GM21723 (cell line): ENCODE results near the gene WNK2.

Source experiments
- ATAC-seq: cut with Tn5 transposase; IDR thresholded peaks from one replicate; pipeline ENCODE4 v1.9.1; 2021; ENCODE audit warnings: mild to moderate bottlenecking, moderate library complexity; ENCODE audit not compliant: unreplicated experiment

WNK2 gene

DNA sequence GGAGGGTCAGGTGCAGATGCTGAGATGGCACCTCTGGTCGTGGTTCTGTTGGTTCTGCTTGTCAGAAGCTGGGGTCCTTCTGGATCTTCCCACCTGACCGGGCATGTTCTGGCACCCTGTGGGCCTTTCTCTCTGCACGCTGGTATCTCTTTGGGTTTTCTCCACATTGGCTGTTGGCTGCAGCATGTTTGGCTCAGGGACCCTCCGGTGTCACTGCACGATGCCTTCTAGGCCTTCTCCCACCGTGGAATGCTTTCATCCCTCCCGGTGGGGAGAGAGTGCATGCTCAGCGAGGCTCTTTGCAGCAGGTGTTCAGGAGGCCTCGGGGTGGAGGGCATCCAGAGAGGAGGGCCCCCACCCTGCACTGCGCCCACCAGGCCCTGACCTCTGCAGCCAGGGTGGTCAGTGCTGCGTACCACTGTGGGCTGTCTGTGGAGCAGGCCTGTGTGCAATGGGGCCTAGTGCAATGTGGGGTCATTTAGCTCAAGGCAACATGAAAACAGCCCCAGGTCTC, 119.4 kb downstream of the WNK2 start:
- no peak for ATAC-seq

DNA sequence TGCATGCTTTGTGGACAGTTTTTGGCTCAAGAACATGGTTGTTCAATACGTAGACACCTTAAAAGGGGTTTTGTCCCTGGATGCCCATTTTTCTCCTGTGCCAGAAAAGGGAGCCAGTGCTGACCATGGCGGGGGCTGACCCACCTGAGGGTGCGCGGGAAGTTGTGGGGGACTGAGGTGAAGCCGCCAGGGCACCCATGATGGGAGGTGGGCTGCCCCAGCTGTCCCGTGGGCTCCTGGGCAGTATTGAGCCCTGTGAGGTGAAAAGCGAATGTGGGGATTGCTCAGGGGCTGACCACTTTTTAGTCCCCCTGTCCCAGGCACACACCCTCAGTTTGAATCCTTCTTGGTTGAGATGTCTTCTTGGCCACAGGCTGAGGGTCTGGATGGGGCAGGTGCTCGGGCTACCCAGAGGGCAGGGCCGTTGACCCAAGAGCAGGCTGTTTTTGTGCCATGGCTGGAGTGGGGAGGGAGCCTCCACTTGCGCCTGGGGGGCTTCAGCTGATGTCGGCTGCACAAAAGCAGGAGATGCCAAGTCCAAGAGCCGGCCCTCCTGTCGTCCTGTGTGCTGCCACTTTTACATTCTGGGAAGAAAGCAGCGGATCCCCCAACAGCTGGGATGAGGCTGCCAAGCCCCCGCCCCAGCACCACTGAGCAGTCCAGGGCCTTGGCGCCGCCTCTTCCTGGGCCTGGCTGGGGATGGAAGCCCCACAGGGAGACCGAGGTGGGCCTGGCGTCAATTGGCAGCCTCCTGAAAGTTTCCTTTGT, 120.1 kb downstream of the WNK2 start:
- no peak for ATAC-seq

DNA sequence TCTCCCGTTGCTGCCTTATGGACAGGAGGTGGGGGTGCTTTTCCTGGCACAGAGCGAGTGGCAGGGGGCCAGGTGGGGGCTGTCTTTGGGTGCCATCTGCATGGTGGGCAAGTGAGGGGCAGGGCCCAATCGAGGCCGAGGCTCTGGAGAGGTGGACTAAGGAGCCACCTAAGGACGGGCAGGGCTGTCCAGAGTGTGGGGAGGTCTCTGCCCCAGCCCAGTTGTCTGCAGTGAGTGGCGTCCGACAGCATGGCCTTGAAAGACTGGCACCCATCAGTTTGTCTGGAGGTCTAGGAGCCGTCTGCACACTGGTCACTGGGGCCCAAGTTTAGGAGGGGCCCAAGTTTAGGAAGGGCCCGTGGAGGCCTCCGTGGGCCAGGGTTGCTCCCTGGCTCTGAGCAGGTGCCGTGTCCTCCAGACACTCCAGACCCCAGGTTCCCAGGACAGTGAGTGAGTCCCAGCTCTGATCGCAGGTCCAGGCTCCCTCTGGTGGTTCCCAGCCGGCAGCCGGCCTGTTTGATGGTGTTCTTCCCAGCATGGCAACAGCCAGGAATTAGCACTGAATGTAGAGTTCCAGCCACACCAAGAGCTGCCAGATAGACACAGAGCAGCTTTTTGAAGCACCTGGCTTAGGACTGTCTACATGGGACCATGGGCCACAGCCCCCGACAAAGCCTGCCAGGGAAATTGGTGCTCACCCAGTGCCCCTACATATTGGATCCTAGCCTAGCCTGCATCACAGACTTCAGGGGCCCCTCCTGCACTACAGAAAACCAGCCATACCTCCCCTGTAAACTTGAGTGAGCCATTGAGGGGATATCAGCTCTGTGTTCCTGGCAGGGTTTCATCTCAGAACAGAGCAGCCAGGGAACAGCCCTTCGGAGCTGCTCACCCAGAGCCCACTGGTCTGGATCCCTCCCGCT, 120.9 kb downstream of the WNK2 start:
- no peak for ATAC-seq

DNA sequence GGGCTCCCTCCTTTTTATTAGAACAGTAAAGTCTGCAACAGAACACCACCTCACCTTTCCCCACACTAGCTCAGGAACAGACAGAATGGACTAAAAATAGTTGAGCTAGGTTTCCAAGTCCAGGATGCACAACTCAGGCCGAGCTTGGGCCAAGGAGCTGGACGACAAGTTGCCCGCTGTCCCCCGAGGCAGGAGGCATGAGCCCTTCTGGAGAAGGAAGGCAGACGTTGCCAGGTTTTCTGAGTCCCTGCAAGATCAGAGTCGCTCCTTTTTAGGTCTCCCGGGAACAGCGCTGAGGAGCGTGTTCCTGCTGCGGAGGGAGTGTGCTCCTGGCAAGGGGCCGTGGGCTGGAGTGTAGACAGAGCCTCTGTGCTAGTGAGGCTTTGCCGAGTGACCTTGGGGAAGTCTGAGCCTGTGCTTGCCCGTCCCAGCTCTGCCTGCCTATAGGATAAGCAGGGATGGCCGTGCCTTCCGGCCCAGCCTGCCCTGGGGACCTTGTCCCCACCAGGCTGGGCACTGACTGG, 121.6 kb downstream of the WNK2 start:
- no peak for ATAC-seq

DNA sequence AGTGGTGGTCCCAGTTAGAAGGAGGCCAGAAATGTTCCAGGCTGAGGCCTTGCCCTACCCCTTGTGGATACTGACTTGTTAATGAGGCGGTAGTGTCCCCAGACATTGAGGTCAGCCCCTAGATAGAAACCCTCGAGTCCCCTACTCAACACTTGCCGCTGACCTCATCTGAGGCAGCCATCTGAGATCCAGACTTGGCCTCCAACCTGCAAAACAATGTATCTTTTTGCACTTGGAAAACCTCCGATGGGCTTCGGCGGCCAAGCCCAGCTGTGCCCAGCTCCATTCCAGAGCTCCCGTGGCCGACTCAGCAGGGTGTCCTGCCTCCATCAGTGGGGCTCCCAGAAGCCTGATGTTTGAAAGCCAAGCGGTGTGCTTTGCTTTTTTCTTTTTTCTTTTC, 122.1 kb downstream of the WNK2 start:
- ATAC-seq: no peak

DNA sequence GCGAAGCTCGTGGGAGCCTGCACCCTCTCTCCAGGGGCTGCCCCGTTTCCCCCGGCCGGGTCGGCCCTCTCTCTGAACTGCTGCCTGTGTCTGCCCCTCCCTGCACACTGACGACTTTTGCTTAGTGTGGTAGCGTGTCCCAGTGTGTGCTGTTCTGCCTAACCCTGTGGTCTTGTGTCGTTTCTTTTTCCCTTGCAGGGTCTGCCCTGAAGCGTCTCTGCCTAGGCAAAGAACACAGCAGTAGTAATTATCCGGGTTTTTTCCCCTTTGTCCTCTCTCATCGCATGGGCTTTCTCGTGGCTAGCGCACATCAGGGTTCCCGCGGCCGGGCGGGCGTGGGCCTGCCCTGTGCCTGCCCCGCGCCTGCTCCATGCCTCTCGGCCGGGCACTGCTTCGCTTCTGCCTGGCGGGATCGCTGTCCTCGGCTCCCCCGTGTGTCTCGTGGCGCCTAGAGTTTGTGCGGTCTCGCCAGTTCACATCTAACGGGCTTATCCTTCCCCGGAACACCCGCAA, 122.7 kb downstream of the WNK2 start:
- no peak for ATAC-seq

DNA sequence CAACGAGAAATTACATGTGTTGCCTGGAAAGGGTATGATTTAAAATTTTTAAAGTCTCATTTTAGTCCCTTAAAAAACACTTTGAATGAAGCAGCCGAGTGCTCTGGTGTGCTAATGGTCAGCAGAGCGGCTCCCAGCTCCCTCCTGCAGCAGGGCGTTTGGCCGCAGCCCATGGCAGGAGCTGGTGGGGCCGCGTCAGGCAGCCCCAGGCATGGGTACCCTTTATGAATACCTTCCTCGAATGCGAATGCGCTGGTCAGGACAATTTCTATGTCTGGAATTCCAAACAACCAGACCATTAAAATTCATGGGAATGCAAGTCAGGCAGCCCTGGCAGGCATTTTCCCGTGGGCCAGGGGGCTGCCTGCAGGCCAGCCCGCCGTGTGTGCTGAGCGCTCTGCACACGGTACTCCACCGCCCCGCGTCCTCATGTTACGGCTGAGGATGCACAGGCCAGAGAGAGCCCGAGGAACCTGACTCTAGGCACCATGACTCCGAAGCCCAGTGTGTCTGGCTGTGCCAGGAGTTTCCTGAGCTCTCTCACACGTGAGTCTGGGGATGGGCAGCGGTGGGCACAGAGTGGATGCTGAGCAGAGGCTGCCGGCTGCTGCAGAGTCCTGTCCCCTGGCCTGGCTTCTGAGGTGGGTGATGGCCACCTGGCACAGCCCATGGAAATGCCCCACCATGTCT, 123.7 kb downstream of the WNK2 start:
- no peak for ATAC-seq

DNA sequence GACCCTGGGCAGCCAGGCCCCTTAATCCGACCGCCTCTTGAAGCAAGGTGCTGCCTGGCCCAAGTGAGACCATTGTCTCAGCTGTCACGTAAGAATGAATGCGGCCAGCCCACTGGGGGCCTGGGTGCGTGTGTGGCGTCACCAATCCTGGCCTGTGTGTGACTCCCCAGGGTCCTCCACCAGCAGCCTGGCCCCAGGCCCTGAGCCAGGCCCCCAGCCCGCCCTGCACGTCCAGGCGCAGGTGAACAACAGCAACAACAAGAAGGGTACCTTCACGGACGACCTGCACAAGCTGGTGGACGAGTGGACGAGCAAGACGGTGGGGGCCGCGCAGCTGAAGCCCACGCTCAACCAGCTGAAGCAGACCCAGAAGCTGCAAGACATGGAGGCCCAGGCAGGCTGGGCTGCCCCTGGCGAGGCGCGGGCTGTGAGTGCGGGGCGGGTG, 124.2 kb downstream of the WNK2 start:
- no peak for ATAC-seq

DNA sequence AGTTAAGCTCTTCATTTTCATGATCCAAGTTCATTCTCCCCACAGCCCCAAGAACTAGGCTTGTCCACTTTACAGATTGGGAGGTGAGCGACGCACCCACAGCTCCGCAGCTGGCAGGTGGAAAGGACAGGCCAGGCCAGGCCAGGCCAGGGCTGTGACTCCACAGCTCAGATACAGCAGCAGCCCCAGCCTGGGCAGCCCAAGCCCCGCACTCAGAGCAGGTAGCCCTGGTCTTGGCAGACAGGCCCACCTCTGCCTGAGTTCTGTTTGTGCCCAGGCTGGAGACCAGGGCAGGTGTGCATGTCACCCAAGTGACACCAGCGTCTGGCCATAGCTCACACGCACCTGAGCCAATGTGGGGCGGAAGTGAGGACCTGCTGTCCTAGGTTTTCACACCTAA, 124.7 kb downstream of the WNK2 start:
- ATAC-seq: no peak

DNA sequence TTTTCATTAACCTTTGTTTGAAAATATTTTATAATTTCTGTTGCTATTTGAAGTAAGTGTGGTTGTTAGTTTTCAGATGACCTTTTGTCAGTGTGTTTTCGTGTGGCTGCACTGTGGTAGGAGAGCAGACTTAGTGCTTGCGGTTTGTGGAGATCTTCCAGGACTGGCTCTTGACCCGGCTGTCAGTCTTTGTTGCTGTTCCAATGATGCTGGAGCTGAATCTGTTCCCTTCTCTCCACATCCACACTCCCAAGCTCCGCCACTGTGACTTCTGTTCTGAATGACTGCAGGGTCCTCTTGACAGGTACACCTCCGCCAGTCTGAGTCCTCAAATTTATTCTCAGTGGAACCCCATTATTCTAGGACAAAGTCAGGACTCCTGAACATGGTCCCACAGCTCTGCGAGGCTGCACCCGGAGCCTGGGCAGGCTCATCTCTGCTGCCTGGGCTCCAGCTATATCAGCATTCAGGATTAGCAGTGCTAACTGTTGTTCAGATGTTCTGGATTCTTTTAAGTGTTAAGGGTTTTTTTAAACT, 126.0 kb downstream of the WNK2 start:
- no peak for ATAC-seq

DNA sequence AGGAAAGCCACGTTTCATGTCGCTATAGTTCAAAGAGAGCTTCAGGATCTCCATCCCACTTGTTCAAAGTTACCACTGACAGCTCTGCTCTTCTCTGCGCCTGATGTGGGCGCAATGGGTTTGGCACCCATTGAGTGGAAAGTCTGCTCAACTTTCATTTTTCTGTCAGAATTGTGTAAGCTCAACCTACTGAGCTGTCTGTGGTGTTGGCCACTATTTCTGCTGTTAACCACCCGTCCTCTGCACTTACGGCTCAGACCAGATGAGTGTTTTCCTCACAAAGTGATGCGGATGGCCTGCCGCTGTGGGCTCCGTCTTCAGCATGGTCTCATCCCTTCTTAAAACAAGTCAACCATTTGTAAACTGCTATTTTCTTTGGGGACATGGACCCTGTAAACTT, 131.2 kb downstream of the WNK2 start:
- no peak for ATAC-seq

DNA sequence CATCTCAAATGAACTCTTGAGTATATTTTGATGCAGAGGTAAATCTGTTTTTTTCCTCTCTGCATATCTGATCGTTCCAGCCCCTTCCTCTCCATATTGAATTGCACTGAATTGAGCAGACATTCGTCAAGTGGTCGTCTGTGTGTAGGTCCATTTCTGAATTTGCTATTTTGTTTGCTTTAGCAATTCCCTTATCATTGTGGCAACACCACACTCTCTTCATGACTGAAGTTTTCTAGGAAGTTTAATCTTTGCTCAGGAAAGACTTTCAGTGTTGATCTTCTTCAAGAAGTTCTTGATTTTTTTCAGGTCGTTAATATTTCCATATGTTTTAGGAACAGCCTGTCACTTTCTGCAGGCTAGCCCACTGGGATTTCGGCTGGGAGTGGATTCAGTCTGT, 132.0 kb downstream of the WNK2 start:
- ATAC-seq: no peak

DNA sequence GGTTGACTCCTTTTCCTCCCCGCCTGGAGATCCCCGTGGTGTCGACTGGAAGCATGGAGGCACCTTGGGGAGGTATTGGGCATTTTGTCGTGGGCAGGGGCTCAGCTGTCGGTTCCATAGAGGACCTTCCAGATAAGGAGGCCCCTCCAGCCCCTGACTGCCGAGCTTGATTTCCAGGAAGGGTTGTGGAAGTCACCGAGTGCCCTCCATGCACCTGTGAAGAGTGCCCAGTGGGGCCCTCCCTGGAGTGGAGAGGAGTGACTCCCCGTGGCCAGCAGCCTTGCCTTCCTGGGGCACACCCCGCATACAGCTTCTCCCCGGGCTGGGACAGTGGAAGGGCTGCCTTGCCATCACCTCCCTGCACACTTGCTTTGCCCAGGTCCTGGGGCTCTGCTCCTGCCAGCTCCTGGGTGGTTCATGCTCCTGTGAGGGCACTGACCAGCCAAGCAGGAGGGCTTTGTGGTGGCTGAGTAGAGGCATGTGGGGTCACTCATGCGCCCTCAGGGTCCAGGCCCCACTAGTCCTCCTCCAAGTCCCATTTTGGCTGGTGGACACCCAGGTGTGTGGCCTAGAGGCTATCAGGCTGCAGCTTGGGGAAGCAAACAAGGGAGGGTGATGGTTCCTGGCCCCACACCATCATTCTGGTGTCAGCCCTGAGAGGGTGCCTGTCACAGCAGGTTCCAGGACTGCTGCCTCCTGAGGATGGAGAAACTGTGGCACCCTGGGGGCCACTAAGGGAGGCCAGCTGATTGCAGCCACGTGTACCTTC, 133.0 kb downstream of the WNK2 start:
- no peak for ATAC-seq

DNA sequence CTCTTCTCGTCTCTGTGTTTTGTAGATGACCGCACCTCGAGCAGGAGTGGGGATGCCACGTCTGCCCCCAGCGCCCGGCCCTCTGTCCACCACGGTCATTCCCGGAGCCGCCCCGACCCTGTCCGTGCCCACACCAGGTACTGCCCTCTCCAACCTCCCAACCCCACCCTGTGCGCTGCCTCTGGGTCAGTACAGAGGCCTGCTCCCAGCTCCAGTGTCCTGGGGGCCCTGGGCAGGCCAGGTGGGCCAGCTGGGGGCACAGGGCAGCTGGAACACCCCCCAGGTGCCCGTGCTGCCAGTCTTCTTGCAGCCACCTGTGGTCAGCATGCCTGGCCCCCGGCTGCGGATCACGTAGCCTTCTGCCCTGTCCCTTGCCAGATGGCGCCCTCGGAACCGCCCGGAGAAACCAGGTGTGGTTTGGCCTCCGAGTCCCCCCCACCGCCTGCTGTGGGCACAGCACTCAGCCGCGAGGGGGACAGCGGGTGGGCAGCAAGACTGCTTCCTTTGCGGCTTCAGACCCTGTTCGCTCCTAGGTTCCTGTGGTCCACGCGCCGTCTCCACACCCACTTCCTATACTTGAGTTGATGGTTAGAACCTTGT, 133.7 kb downstream of the WNK2 start:
- no peak for ATAC-seq

DNA sequence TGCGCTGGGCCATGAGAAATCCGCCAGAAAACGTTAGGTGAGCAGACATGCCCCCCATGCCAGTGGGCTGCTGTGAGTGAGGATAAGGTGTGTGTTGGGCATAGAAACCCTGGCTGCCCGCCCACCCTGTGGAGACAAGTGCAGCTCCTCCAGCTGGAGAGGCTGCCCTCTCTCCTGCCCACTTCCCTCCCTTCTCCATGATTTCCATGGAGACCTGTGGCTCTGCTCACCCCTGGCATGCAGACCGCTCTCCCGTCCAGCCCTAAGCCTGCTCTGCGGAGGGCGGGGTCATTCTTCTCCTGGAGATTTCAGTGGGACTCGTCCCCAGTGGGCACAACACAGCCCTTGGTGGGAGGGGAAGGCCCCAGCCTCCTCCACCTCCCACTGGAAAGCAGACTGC, 134.5 kb downstream of the WNK2 start:
- ATAC-seq: no peak

DNA sequence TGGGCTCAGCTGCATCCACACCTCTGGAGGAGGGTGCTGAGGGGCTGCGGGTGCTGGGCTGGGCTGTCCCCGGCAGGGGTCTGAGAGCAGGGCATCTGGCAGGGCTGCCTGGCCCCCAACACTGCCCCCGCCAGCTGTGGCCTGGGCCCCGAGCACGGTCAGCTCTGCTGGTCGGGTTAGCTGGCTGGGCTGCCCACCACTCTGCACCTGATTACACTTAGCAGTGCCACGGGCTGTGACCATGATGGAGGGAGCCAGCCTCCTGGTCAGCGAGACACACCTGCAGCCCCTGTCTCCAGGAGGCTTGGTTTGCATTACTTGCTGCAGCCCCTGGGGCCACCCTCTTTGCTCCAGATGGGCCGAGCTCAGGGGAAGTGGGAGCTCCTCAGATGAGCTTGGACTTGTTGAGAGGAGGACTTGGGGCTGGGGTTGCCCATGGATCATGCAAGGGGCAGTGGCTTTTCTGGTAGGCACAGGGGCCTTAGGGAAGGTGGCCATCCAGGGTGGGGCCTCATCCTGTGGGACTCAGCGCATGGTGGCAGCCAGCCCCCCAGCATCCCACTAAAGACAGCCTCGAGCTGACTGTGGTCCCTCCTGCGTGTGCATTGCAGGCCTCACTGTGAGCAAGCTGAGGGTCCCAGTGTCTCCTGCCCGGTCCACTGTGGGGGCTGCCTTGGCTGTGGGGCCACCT, 135.5 kb downstream of the WNK2 start:
- no peak for ATAC-seq

DNA sequence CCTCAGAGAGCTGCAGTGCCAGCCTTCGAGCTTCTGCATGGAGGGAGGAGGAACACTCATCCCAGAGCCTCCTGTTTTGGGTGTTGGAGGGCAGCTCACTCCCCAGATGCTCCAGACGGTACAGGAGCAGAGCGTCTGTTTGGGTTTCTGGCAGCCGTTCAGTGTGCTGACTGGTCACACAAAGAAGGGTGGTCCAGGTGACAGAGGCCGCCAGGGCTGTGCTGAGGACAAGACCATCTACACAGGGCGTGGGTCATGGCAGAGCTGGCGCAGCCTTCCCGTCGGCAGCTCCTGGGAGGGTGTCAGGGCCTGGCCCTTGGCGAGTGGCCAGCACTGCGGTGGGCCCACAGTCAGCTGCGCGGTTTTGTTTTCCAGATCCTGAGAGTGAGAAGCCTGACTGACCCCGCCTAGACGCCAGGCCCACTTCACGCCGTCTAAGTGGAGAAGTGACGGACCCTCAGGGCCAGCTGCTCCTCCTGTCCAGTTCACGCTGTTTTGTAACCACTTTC, 136.1 kb downstream of the WNK2 start:
- no peak for ATAC-seq

DNA sequence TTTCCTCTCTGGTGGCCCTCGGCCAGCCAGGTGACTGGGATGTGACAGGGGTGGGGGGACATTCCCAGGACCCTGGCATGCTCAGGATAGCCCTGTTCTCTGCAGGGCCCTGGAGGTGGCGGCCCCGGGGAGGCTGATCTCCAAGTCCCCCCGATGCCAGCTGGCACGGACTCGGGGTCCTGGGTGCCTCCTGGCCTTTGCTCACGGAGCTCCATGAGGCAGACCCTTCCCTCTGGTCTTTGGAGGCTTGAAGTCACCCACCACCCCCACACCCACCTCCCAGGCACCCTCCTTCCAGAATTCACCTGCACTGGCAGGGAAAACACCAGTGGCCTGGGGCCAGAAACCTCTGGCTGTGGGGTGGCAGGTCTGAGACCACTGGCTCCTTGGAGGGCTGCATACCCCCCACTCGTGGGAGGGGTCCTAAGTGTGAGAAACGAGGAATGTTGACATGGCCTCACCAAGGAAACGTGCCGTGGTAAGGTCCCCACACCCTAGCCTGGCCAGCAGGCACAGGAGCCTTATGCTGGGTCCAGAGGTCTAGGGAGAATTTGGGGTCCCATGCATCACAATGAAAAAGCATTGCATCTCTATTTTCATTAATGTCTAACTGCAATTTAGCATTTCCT, 136.8 kb downstream of the WNK2 start:
- no peak for ATAC-seq
